ENCODE results near the gene PPP4R3C. TPM values are rescaled to one million over a fixed set of nuclear protein-coding genes. Genes with fewer than 3 reads are reported as not detected.
"Not testable (repeated sequence)": the region's sequence is repeated elsewhere in the genome, so short reads cannot be mapped to it uniquely, and the experiment has no call there.

Gene PPP4R3C
- total and polyA plus RNA-seq, 2 donors (not counting 1 experiment from before 2014, with no cell fraction given): not detected

DNA sequence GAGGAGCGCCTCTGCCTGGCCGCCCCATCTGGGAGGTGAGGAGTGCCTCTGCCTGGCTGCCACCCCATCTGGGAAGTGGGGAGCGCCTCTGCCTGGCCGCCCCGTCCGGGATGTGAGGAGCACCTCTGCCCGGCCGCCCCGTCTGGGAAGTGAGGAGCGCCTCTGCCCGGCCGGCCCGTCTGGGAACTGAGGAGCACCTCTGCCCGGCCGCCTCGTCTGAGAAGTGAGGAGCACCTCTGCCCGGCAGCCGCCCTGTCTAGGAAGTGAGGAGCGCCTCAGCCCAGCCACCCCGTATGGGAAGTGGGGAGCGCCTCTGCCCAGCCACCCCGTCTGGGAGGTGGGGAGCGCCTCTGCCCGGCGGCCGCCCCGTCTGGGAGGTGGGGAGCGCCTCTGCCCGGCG lies 4.6 kb downstream of the PPP4R3C start:
- H3K4me1 Mint-ChIP-seq; H3K27me3 Mint-ChIP-seq; CTCF ChIA-PET; H3K9me3 Mint-ChIP-seq (ENCODE audit: insufficient read depth); H3K36me3 ChIP-seq (replicated peaks in 1 of 2; ENCODE audit: control extremely low read depth in 1 of 2, control insufficient read depth in 1 of 2, extremely low read depth in 1 of 2, insufficient read depth in 2 of 2, low read length in 1 of 2); H3K27ac Mint-ChIP-seq; ATAC-seq (ENCODE audit: low read depth); H2AFZ ChIP-seq (ENCODE audit: insufficient read depth, low read depth, low read length, poor library complexity, severe bottlenecking); H3K27ac ChIP-seq (ENCODE audit: low read length in 2 of 2); H4K20me1 ChIP-seq (ENCODE audit: control insufficient read depth, insufficient read depth, low read length, poor library complexity, severe bottlenecking); DNase-seq; H3K4me2 ChIP-seq (replicated peaks; ENCODE audit: low read depth, low read length, poor library complexity, severe bottlenecking); H3K4me1 ChIP-seq (ENCODE audit: control insufficient read depth in 2 of 2, insufficient read depth in 2 of 2, low read length in 2 of 2); intact Hi-C loops (cut with micrococcal nuclease); H3K4me3 Mint-ChIP-seq; H3K4me3 ChIP-seq (ENCODE audit: control extremely low read depth in 1 of 5, extremely low read depth in 1 of 5, insufficient read depth in 1 of 5, low read depth in 2 of 5, low read length in 4 of 5); H3K79me2 ChIP-seq (ENCODE audit: control insufficient read depth, insufficient read depth, low read length); H3K27me3 ChIP-seq (replicated peaks in 1 of 4; ENCODE audit: control extremely low read depth in 1 of 4, control insufficient read depth in 3 of 4, insufficient read depth in 4 of 4, low read length in 3 of 4); POLR2A ChIA-PET; H3K9ac ChIP-seq (ENCODE audit: low read length): not testable (repeated sequence)
- WGBS (ENCODE audit: insufficient coverage): 99% methylated on average over 15 of the region's 30 CpGs
- peaks cover 0 to 11% (median 0%) of the 10 kb centered on the region in 3 donors for H3K9me3 ChIP-seq (ENCODE audit: control extremely low read depth in 1 of 3, control insufficient read depth in 2 of 3, insufficient read depth in 1 of 3, low read length in 2 of 3)

DNA sequence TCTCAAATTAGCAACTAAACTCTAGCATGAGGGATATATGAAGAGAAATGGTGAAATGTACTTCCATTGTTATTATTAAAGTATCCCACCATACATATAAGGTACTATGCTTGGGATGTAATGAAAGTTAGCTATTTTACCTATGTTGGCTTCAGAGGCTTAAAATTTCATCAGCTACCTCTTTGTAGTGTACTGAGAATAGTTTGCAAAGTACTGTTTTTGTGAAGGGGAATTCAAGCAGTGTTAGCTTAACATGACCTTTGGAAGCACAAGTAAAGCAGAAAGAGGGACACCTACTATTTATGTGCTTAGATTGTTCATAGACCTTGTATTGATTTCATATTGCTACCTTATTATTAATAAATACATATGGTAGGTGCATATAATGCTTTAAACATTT lies 11.8 kb downstream of the PPP4R3C start:
- Histone ChIP-seq H3K4me1 (ENCODE audit: control insufficient read depth in 2 of 2, insufficient read depth in 2 of 2, low read length in 2 of 2) (no peaks in the 10 kb centered on the region), H3K4me2 (replicated peaks; ENCODE audit: low read depth, low read length, poor library complexity, severe bottlenecking) (no peak overlapping the region), H3K27ac (ENCODE audit: low read length in 2 of 2) (no peak overlapping the region), H2AFZ (ENCODE audit: insufficient read depth, low read depth, low read length, poor library complexity, severe bottlenecking) (no peak overlapping the region), H3K27me3 (replicated peaks in 1 of 4; ENCODE audit: control extremely low read depth in 1 of 4, control insufficient read depth in 3 of 4, insufficient read depth in 4 of 4, low read length in 3 of 4) (no peaks in the 10 kb centered on the region), H3K9ac (ENCODE audit: low read length) (no peak overlapping the region), H3K9me3 (ENCODE audit: control extremely low read depth in 1 of 3, control insufficient read depth in 2 of 3, insufficient read depth in 1 of 3, low read length in 2 of 3) (no peaks in the 10 kb centered on the region), H3K4me3 (ENCODE audit: control extremely low read depth in 1 of 5, extremely low read depth in 1 of 5, insufficient read depth in 1 of 5, low read depth in 2 of 5, low read length in 4 of 5) (no peak overlapping the region), H3K79me2 (ENCODE audit: control insufficient read depth, insufficient read depth, low read length) (no peaks in the 10 kb centered on the region), H3K36me3 (replicated peaks in 1 of 2; ENCODE audit: control extremely low read depth in 1 of 2, control insufficient read depth in 1 of 2, extremely low read depth in 1 of 2, insufficient read depth in 2 of 2, low read length in 1 of 2) (no peaks in the 10 kb centered on the region), H4K20me1 (ENCODE audit: control insufficient read depth, insufficient read depth, low read length, poor library complexity, severe bottlenecking) (no peaks in the 10 kb centered on the region)
- DNase-seq: no peak
- H3K4me1 Mint-ChIP-seq: no peaks in the 10 kb centered on the region
- H3K27me3 Mint-ChIP-seq: no peaks in the 10 kb centered on the region
- no peaks in the 10 kb centered on the region for H3K9me3 Mint-ChIP-seq (ENCODE audit: insufficient read depth)
- CTCF ChIA-PET: no interaction called here
- TF ChIP-seq, protein P1, sequence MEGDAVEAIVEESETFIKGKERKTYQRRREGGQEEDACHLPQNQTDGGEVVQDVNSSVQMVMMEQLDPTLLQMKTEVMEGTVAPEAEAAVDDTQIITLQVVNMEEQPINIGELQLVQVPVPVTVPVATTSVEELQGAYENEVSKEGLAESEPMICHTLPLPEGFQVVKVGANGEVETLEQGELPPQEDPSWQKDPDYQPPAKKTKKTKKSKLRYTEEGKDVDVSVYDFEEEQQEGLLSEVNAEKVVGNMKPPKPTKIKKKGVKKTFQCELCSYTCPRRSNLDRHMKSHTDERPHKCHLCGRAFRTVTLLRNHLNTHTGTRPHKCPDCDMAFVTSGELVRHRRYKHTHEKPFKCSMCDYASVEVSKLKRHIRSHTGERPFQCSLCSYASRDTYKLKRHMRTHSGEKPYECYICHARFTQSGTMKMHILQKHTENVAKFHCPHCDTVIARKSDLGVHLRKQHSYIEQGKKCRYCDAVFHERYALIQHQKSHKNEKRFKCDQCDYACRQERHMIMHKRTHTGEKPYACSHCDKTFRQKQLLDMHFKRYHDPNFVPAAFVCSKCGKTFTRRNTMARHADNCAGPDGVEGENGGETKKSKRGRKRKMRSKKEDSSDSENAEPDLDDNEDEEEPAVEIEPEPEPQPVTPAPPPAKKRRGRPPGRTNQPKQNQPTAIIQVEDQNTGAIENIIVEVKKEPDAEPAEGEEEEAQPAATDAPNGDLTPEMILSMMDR (IDR thresholded peaks at IDR 0.05): no peak
- no peak for TF ChIP-seq EZH2 (IDR thresholded peaks at IDR 0.05; ENCODE audit: borderline replicate concordance, insufficient read depth, low read depth, low read length, poor library complexity, severe bottlenecking)
- no peak overlapping the region for H3K27ac Mint-ChIP-seq
- POLR2A ChIA-PET: no interaction called here
- intact Hi-C loops (cut with micrococcal nuclease): no loop called here
- no peak for ATAC-seq (ENCODE audit: low read depth)
- no peak overlapping the region for H3K4me3 Mint-ChIP-seq

Measured in B cell (primary cell).